Chondrocyte (in vitro differentiated cells): ENCODE results near the gene MRPL49. TPM values are rescaled to one million over a fixed set of nuclear protein-coding genes. Genes with fewer than 3 reads are reported as not detected.

Experiments used
- DNase-seq: peaks from one replicate; pipeline ENCODE4 v3.0.0; 2021; ENCODE audit warnings: mixed read lengths, low spot score
- H3K27ac Mint-ChIP-seq: one replicate; pipeline ENCODE4 v1.8.0; 2021; ENCODE audit warnings: mild to moderate bottlenecking, moderate library complexity, mixed read lengths; ENCODE audit not compliant: unreplicated experiment
- H3K27me3 Mint-ChIP-seq: 2 replicates; pipeline ENCODE4 v1.8.0; 2021; ENCODE audit warnings: low read depth, mixed read lengths
- H3K36me3 Mint-ChIP-seq: 2 replicates; pipeline ENCODE4 v1.8.0; 2021; ENCODE audit warnings: low read depth, mixed read lengths
- H3K4me1 Mint-ChIP-seq: 2 replicates; pipeline ENCODE4 v1.8.0; 2021; ENCODE audit warnings: low read depth, mild to moderate bottlenecking, mixed read lengths
- H3K4me3 Mint-ChIP-seq: one replicate; pipeline ENCODE4 v1.8.0; 2021; ENCODE audit warnings: mild to moderate bottlenecking, moderate library complexity, mixed read lengths; ENCODE audit not compliant: unreplicated experiment
- H3K9me3 Mint-ChIP-seq: 2 replicates; pipeline ENCODE4 v1.8.0; 2021; ENCODE audit warnings: low read depth, mixed read lengths
- CTCF ChIP-seq: fragments of 200-600 bp; sonication (generic); IDR thresholded peaks from 2 replicates; pipeline ENCODE4 v1.5.0; 2021; ENCODE audit warnings: antibody characterized with exemption, mild to moderate bottlenecking, moderate library complexity
- total RNA-seq: library from RNA; stranded (reverse); gene quantifications from 3 replicates; pipeline ENCODE4 v1.2.1, GENCODE V29; 2021

MRPL49 gene
- total RNA-seq, 1 donor from 2014 or later, result 37.2 TPM

- DNase-seq, result no peak
- peak; percentile 93 for TF ChIP-seq CTCF
- Mint-ChIP-seq H3K27me3 (no peaks in the 10 kb centered on the region), H3K4me3 (peak overlapping the region; percentile 86), H3K4me1 (peaks cover 34% of the 10 kb centered on the region), H3K27ac (no peak overlapping the region), H3K36me3 (peaks cover 1% of the 10 kb centered on the region), H3K9me3 (no peaks in the 10 kb centered on the region)
Observed at GRCh38 chr11:65112546-65113360, 9.4 kb upstream of the MRPL49 start.

DNA sequence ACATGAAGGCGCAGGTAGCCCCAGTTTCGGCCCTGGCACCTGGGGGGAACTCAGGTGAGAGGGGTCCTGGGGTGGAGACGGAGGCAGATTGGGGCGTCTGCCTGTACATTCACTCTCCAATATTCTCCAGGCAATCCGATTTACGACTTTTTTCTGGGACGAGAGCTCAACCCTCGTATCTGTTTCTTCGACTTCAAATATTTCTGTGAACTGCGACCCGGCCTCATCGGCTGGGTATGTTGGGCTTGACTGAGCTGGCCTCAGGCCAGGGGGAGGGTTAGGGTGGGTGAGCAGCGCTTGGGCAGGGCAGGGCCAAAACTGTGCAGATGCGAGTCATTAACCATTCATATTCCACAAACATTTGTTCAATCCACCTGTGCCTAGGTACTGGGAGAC lies 8.8 kb upstream of the MRPL49 start:
- H3K27ac Mint-ChIP-seq, result no peak overlapping the region
- H3K9me3 Mint-ChIP-seq, result no peaks in the 10 kb centered on the region
- H3K4me1 Mint-ChIP-seq, result peaks cover 36% of the 10 kb centered on the region
- peaks cover 3% of the 10 kb centered on the region for H3K36me3 Mint-ChIP-seq
- no peak for TF ChIP-seq CTCF
- no peaks in the 10 kb centered on the region for H3K27me3 Mint-ChIP-seq
- no peak for DNase-seq
- H3K4me3 Mint-ChIP-seq, result peak overlapping the region; percentile 86

DNA sequence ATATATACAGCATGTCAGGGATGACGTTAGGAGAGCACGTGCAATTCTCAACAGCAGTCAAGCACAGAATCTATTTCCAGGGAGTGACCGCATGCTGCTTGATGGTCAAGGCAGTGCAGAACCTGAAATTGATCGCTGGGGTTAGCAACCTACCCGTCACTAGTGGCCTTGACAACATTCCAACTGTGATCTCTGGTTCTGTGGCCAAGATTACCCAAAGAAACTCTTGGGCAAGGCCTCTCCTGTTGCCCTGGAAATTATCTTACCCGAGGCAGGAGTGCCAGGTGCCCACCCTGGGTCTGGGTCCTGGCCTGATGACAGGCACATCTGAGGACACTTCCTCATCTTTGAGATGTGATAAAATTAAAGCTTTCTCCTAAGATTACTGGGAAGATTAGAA lies 8.3 kb upstream of the MRPL49 start:
- Mint-ChIP-seq H3K4me1 (peaks cover 36% of the 10 kb centered on the region), H3K27me3 (no peaks in the 10 kb centered on the region), H3K9me3 (no peaks in the 10 kb centered on the region), H3K4me3 (no peak overlapping the region), H3K27ac (peak overlapping the region; percentile 9), H3K36me3 (peaks cover 5% of the 10 kb centered on the region)
- DNase-seq, result no peak
- no peak for TF ChIP-seq CTCF

GRCh38 chr11:65114538-65115171 lies 7.5 kb upstream of the MRPL49 start:
- no peak for DNase-seq
- H3K36me3 Mint-ChIP-seq, result peaks cover 5% of the 10 kb centered on the region
- TF ChIP-seq CTCF, result no peak
- no peaks in the 10 kb centered on the region for H3K27me3 Mint-ChIP-seq
- H3K4me3 Mint-ChIP-seq, result no peak overlapping the region
- peaks cover 36% of the 10 kb centered on the region for H3K4me1 Mint-ChIP-seq
- H3K27ac Mint-ChIP-seq, result no peak overlapping the region
- no peaks in the 10 kb centered on the region for H3K9me3 Mint-ChIP-seq

GRCh38 chr11:65115361-65116082 lies 6.6 kb upstream of the MRPL49 start:
- no peak for TF ChIP-seq CTCF
- DNase-seq, result no peak
- Mint-ChIP-seq H3K27ac (peak overlapping the region; percentile 36), H3K9me3 (no peaks in the 10 kb centered on the region), H3K4me1 (peaks cover 40% of the 10 kb centered on the region), H3K27me3 (no peaks in the 10 kb centered on the region), H3K36me3 (peaks cover 5% of the 10 kb centered on the region), H3K4me3 (peak overlapping the region; percentile 12)
